Measurements from ENCODE around the gene PIK3C2A.

DNA sequence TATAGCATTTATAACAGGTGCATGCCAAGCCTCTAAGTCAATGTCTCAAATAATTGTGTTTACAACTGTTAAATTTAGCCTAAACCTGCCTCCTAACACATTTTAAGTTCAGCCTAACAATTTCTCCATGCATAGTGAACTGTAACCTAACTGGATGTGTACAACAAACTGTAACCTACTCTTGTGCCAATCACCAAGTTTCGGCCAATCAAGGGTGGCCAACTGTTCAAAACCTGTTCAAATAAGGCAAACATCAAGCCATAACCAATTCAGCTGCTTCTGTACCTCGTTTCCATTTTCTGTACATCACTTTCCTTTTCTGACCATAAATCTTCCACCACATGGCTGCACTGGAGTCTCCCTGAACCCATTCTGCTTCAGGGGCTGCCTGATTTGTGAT, 45.4 kb downstream of the PIK3C2A start:
- TF ChIP-seq, protein P1, sequence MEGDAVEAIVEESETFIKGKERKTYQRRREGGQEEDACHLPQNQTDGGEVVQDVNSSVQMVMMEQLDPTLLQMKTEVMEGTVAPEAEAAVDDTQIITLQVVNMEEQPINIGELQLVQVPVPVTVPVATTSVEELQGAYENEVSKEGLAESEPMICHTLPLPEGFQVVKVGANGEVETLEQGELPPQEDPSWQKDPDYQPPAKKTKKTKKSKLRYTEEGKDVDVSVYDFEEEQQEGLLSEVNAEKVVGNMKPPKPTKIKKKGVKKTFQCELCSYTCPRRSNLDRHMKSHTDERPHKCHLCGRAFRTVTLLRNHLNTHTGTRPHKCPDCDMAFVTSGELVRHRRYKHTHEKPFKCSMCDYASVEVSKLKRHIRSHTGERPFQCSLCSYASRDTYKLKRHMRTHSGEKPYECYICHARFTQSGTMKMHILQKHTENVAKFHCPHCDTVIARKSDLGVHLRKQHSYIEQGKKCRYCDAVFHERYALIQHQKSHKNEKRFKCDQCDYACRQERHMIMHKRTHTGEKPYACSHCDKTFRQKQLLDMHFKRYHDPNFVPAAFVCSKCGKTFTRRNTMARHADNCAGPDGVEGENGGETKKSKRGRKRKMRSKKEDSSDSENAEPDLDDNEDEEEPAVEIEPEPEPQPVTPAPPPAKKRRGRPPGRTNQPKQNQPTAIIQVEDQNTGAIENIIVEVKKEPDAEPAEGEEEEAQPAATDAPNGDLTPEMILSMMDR (IDR thresholded peaks at IDR 0.05) = no peak
- no peak for TF ChIP-seq MXI1 (IDR thresholded peaks at IDR 0.05; ENCODE audit: low read depth, low read length)
- TF ChIP-seq TAF1 (IDR thresholded peaks at IDR 0.05; ENCODE audit: borderline replicate concordance, low read depth, low read length) = no peak
- TF ChIP-seq, protein P2, sequence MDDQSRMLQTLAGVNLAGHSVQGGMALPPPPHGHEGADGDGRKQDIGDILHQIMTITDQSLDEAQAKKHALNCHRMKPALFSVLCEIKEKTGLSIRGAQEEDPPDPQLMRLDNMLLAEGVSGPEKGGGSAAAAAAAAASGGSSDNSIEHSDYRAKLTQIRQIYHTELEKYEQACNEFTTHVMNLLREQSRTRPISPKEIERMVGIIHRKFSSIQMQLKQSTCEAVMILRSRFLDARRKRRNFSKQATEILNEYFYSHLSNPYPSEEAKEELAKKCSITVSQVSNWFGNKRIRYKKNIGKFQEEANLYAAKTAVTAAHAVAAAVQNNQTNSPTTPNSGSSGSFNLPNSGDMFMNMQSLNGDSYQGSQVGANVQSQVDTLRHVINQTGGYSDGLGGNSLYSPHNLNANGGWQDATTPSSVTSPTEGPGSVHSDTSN (IDR thresholded peaks at IDR 0.05) = no peak
- no peak for TF ChIP-seq RFX5 (IDR thresholded peaks at IDR 0.05; ENCODE audit: low read length)
- no peak for TF ChIP-seq ELF1 (IDR thresholded peaks at IDR 0.05)
- TF ChIP-seq RAD21 (IDR thresholded peaks at IDR 0.05; ENCODE audit: low read length) = no peak
- no peak for TF ChIP-seq YY1 (IDR thresholded peaks at IDR 0.05; ENCODE audit: low read depth)
- TF ChIP-seq POLR2AphosphoS5 (IDR thresholded peaks at IDR 0.05; ENCODE audit: low read depth, low read length) = no peak
- TF ChIP-seq GABPA (IDR thresholded peaks at IDR 0.05; ENCODE audit: low read depth) = no peak
- TF ChIP-seq, protein P3, sequence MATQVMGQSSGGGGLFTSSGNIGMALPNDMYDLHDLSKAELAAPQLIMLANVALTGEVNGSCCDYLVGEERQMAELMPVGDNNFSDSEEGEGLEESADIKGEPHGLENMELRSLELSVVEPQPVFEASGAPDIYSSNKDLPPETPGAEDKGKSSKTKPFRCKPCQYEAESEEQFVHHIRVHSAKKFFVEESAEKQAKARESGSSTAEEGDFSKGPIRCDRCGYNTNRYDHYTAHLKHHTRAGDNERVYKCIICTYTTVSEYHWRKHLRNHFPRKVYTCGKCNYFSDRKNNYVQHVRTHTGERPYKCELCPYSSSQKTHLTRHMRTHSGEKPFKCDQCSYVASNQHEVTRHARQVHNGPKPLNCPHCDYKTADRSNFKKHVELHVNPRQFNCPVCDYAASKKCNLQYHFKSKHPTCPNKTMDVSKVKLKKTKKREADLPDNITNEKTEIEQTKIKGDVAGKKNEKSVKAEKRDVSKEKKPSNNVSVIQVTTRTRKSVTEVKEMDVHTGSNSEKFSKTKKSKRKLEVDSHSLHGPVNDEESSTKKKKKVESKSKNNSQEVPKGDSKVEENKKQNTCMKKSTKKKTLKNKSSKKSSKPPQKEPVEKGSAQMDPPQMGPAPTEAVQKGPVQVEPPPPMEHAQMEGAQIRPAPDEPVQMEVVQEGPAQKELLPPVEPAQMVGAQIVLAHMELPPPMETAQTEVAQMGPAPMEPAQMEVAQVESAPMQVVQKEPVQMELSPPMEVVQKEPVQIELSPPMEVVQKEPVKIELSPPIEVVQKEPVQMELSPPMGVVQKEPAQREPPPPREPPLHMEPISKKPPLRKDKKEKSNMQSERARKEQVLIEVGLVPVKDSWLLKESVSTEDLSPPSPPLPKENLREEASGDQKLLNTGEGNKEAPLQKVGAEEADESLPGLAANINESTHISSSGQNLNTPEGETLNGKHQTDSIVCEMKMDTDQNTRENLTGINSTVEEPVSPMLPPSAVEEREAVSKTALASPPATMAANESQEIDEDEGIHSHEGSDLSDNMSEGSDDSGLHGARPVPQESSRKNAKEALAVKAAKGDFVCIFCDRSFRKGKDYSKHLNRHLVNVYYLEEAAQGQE (IDR thresholded peaks at IDR 0.05; ENCODE audit: low read depth, low read length) = no peak
- TF ChIP-seq, protein P4, sequence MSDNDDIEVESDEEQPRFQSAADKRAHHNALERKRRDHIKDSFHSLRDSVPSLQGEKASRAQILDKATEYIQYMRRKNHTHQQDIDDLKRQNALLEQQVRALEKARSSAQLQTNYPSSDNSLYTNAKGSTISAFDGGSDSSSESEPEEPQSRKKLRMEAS (IDR thresholded peaks at IDR 0.05; ENCODE audit: low read depth) = no peak
- TF ChIP-seq NRF1 (IDR thresholded peaks at IDR 0.05; ENCODE audit: low read depth, low read length) = no peak
- TF ChIP-seq RCOR1 (IDR thresholded peaks at IDR 0.05; ENCODE audit: low read length) = no peak
